GM23338 (cell line): Measurements from ENCODE around the gene R3HDM4. TPM values are rescaled to one million over a fixed set of nuclear protein-coding genes. Genes with fewer than 3 reads are reported as not detected.

ENCODE experiments used
- ATAC-seq: fragments of 200-7000 bp; cut with Tn5 transposase; 3 replicates; pipeline ENCODE4 v1.9.1; 2020
- DNase-seq: peaks from one replicate; pipeline ENCODE4 v3.0.0-alpha.2; 2015; ENCODE audit warnings: low spot score
- H2AFZ ChIP-seq: fragments of 200-600 bp; sonication (generic); 2 replicates; pipeline ENCODE4 v1.8.0; 2016; ENCODE audit warnings: antibody characterized with exemption, mild to moderate bottlenecking, moderate library complexity
- H3F3A ChIP-seq: fragments of 200-600 bp; sonication (generic); replicated peaks from 2 replicates; pipeline ENCODE4 v1.8.0; 2017; ENCODE audit warnings: antibody characterized with exemption, mixed run types, low read depth
- H3K27ac ChIP-seq: fragments of 200-600 bp; sonication (generic); 2 replicates; pipeline ENCODE4 v1.6.1; 2016; ENCODE audit warnings: low read depth
- H3K27me3 ChIP-seq: fragments of 200-600 bp; sonication (generic); 2 replicates; pipeline ENCODE4 v1.8.0; 2016; ENCODE audit warnings: mild to moderate bottlenecking, mixed run types, moderate library complexity; ENCODE audit not compliant: insufficient read depth
- H3K36me3 ChIP-seq: fragments of 200-600 bp; sonication (generic); 2 replicates; pipeline ENCODE4 v1.8.0; 2016; ENCODE audit warnings: mild to moderate bottlenecking; ENCODE audit not compliant: insufficient read depth
- H3K4me1 ChIP-seq: fragments of 200-600 bp; sonication (generic); 2 replicates; pipeline ENCODE4 v1.8.0; 2016; ENCODE audit warnings: mild to moderate bottlenecking, moderate library complexity; ENCODE audit not compliant: insufficient read depth
- H3K4me2 ChIP-seq: fragments of 200-600 bp; sonication (generic); 2 replicates; pipeline ENCODE4 v1.7.1; 2017; ENCODE audit warnings: mixed run types
- H3K4me3 ChIP-seq: fragments of 200-600 bp; sonication (generic); 2 replicates; pipeline ENCODE4 v1.6.1; 2016; ENCODE audit warnings: mixed run types
- H3K79me2 ChIP-seq: fragments of 200-600 bp; sonication (generic); replicated peaks from 2 replicates; pipeline ENCODE4 v1.8.0; 2017; ENCODE audit warnings: mild to moderate bottlenecking; ENCODE audit not compliant: insufficient read depth
- H3K9me2 ChIP-seq: fragments of 200-600 bp; sonication (generic); 2 replicates; pipeline ENCODE4 v1.8.0; 2017; ENCODE audit not compliant: insufficient read depth
- H4K20me1 ChIP-seq: fragments of 200-600 bp; sonication (generic); replicated peaks from 2 replicates; pipeline ENCODE4 v1.8.0; 2017; ENCODE audit warnings: mild to moderate bottlenecking; ENCODE audit not compliant: insufficient read depth
- H3K27ac Mint-ChIP-seq: 2 replicates; pipeline ENCODE4 v1.8.0; 2020; ENCODE audit warnings: inconsistent platforms, mild to moderate bottlenecking, moderate library complexity, mixed read lengths
- H3K27me3 Mint-ChIP-seq: 3 replicates; pipeline ENCODE4 v1.8.0; 2022; ENCODE audit warnings: low read depth, mild to moderate bottlenecking, moderate library complexity, mixed read lengths, inconsistent platforms; ENCODE audit not compliant: insufficient read depth, poor library complexity
- H3K36me3 Mint-ChIP-seq: 3 replicates; pipeline ENCODE4 v1.8.0; 2021; ENCODE audit warnings: low read depth, mild to moderate bottlenecking, inconsistent platforms, moderate library complexity, mixed read lengths
- H3K4me1 Mint-ChIP-seq: 3 replicates; pipeline ENCODE4 v1.8.0; 2020; ENCODE audit warnings: mild to moderate bottlenecking, inconsistent platforms, mixed read lengths
- H3K4me3 Mint-ChIP-seq: 3 replicates; pipeline ENCODE4 v1.8.0; 2021; ENCODE audit warnings: moderate library complexity, mild to moderate bottlenecking, inconsistent platforms, mixed read lengths
- H3K9me3 Mint-ChIP-seq: 3 replicates; pipeline ENCODE4 v1.8.0; 2020; ENCODE audit warnings: moderate library complexity, mild to moderate bottlenecking, inconsistent platforms, mixed read lengths
- CREB1 ChIP-seq: fragments of 250-450 bp; sonication (Bioruptor Pico); IDR thresholded peaks from 2 replicates; pipeline ENCODE4 v1.5.0; 2020; ENCODE audit warnings: low read depth, mild to moderate bottlenecking, moderate library complexity
- EZH2 ChIP-seq: fragments of 200-600 bp; sonication (generic); IDR thresholded peaks from one replicate; pipeline ENCODE4 v1.8.0; 2017; ENCODE audit warnings: antibody characterized with exemption, mild to moderate bottlenecking, low read depth; ENCODE audit not compliant: unreplicated experiment
- EZH2phosphoT487 ChIP-seq: fragments of 200-600 bp; sonication (generic); IDR thresholded peaks from one replicate; pipeline ENCODE4 v1.8.1; 2018; ENCODE audit warnings: antibody characterized with exemption; ENCODE audit not compliant: unreplicated experiment
- JUNB ChIP-seq: IDR thresholded peaks from one replicate; pipeline ENCODE4 v1.6.1; 2016; ENCODE audit warnings: antibody characterized with exemption; ENCODE audit not compliant: unreplicated experiment
- NANOG ChIP-seq: IDR thresholded peaks from 2 replicates; pipeline ENCODE4 v1.6.1; 2016; ENCODE audit warnings: antibody characterized with exemption, borderline replicate concordance
- POLR2AphosphoS5 ChIP-seq: IDR thresholded peaks from 2 replicates; pipeline ENCODE4 v1.6.1; 2016; ENCODE audit warnings: antibody characterized with exemption, low read depth
- STAT1 ChIP-seq: IDR thresholded peaks from one replicate; pipeline ENCODE4 v1.6.1; 2016; ENCODE audit warnings: antibody characterized with exemption; ENCODE audit not compliant: unreplicated experiment
- ZNF114 ChIP-seq: fragments of 250-450 bp; sonication (Bioruptor Pico); IDR thresholded peaks from 2 replicates; pipeline ENCODE4 v1.5.0; 2020; ENCODE audit warnings: mild to moderate bottlenecking, moderate library complexity
- ZNF331 ChIP-seq: fragments of 250-450 bp; sonication (Bioruptor Pico); IDR thresholded peaks from 2 replicates; pipeline ENCODE4 v1.5.0; 2020; ENCODE audit warnings: low read depth, mild to moderate bottlenecking, moderate library complexity
- polyA plus RNA-seq: library from polyadenylated mRNA; unstranded; fragments of >200 nt; fragmentation: Nextera tagmentation; extraction: Ambion mirVana; gene quantifications from 2 replicates; pipeline ENCODE4 v1.2.1, GENCODE V29; 2016
- total RNA-seq: library from RNA; depleted of rRNA; stranded (reverse); fragments of >200 nt; shearing (Covaris generic); gene quantifications from 2 replicates; pipeline ENCODE4 v1.2.3, GENCODE V29; 2014
- TF ChIP-seq, protein P1 (sequence below): IDR thresholded peaks from 2 replicates; pipeline ENCODE4 v1.6.1; 2016; ENCODE audit warnings: antibody characterized with exemption
- TF ChIP-seq, protein P2 (sequence below), 2 experiments: fragments of 200-600 bp in 1 of 2; sonication (generic) in 1 of 2; conservative IDR thresholded peaks; 2 replicates each; pipeline versions ENCODE4 v1.5.1 to v1.6.1; 2016 to 2017; ENCODE audit warnings: antibody characterized with exemption in 2 of 2, low read depth in 2 of 2, mild to moderate bottlenecking in 2 of 2, moderate library complexity in 1 of 2
- TF ChIP-seq, protein P3 (sequence below): IDR thresholded peaks from one replicate; pipeline ENCODE4 v1.6.1; 2018; ENCODE audit warnings: antibody characterized with exemption; ENCODE audit not compliant: unreplicated experiment
- TF ChIP-seq, protein P4 (sequence below): fragments of 250-450 bp; sonication (Bioruptor Pico); IDR thresholded peaks from 2 replicates; pipeline ENCODE4 v1.5.0; 2020; ENCODE audit warnings: mild to moderate bottlenecking, moderate library complexity

Gene R3HDM4
- total and polyA plus RNA-seq, 2 experiments from 2014 or later, result 76.5 to 87.1 TPM

DNA sequence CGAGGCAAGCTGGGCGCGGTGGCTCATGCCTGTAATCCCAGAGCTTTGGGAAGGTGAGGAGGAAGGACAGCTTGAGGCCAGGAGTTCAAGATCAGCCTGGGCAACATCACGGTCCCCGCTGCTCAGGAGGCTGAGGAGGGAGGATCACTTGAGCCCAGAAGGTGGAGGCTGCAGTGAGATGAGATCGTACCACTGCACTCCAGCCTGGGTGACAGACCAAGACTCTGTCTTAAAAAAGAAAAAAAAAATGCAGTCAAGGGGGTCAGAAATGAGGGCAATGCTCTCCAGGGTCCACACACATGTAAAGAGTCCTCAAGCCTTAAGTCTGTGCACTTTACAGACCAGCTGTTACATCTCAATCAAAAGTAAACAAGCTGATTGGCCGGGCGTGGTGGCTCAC, 8.5 kb downstream of the R3HDM4 start:
- no peak overlapping the region for H3K4me3 ChIP-seq
- DNase-seq, result no peak
- no peak overlapping the region for H3K4me2 ChIP-seq
- Mint-ChIP-seq H3K36me3 (peaks cover 7% of the 10 kb centered on the region; the same call in 2 of the 3 replicates), H3K4me1 (peaks cover 5% of the 10 kb centered on the region), H3K27ac (no peak overlapping the region), H3K4me3 (no peak overlapping the region), H3K27me3 (peaks cover 7% of the 10 kb centered on the region), H3K9me3 (no peaks in the 10 kb centered on the region)
- H3K9me2 ChIP-seq, result no peaks in the 10 kb centered on the region
- peaks cover 10% of the 10 kb centered on the region; the same call in 1 of the 2 replicates for H3F3A ChIP-seq
- ATAC-seq, result no peak
- H2AFZ ChIP-seq, result no peak overlapping the region
- H3K79me2 ChIP-seq, result peaks cover 44% of the 10 kb centered on the region
- H3K36me3 ChIP-seq, result no peaks in the 10 kb centered on the region
- peaks cover 8% of the 10 kb centered on the region; the same call in 1 of the 2 replicates for H3K4me1 ChIP-seq
- no peak overlapping the region for H3K27ac ChIP-seq
- no peaks in the 10 kb centered on the region for H3K27me3 ChIP-seq
- TF ChIP-seq EZH2 (no peak), POLR2AphosphoS5 (no peak), CREB1 (CRISPR knock-in tag) (no peak), ZNF331 (CRISPR knock-in tag) (no peak), NANOG (no peak), ZNF114 (CRISPR knock-in tag) (no peak), JUNB (no peak), EZH2phosphoT487 (no peak), STAT1 (no peak)
- TF ChIP-seq, protein P1, sequence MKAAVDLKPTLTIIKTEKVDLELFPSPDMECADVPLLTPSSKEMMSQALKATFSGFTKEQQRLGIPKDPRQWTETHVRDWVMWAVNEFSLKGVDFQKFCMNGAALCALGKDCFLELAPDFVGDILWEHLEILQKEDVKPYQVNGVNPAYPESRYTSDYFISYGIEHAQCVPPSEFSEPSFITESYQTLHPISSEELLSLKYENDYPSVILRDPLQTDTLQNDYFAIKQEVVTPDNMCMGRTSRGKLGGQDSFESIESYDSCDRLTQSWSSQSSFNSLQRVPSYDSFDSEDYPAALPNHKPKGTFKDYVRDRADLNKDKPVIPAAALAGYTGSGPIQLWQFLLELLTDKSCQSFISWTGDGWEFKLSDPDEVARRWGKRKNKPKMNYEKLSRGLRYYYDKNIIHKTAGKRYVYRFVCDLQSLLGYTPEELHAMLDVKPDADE, result no peak
- TF ChIP-seq, protein P2, sequence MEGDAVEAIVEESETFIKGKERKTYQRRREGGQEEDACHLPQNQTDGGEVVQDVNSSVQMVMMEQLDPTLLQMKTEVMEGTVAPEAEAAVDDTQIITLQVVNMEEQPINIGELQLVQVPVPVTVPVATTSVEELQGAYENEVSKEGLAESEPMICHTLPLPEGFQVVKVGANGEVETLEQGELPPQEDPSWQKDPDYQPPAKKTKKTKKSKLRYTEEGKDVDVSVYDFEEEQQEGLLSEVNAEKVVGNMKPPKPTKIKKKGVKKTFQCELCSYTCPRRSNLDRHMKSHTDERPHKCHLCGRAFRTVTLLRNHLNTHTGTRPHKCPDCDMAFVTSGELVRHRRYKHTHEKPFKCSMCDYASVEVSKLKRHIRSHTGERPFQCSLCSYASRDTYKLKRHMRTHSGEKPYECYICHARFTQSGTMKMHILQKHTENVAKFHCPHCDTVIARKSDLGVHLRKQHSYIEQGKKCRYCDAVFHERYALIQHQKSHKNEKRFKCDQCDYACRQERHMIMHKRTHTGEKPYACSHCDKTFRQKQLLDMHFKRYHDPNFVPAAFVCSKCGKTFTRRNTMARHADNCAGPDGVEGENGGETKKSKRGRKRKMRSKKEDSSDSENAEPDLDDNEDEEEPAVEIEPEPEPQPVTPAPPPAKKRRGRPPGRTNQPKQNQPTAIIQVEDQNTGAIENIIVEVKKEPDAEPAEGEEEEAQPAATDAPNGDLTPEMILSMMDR (conservative IDR thresholded peaks at IDR 0.05; ENCODE audit: low read depth in 2 of 2), result no peak
- TF ChIP-seq, protein P3, sequence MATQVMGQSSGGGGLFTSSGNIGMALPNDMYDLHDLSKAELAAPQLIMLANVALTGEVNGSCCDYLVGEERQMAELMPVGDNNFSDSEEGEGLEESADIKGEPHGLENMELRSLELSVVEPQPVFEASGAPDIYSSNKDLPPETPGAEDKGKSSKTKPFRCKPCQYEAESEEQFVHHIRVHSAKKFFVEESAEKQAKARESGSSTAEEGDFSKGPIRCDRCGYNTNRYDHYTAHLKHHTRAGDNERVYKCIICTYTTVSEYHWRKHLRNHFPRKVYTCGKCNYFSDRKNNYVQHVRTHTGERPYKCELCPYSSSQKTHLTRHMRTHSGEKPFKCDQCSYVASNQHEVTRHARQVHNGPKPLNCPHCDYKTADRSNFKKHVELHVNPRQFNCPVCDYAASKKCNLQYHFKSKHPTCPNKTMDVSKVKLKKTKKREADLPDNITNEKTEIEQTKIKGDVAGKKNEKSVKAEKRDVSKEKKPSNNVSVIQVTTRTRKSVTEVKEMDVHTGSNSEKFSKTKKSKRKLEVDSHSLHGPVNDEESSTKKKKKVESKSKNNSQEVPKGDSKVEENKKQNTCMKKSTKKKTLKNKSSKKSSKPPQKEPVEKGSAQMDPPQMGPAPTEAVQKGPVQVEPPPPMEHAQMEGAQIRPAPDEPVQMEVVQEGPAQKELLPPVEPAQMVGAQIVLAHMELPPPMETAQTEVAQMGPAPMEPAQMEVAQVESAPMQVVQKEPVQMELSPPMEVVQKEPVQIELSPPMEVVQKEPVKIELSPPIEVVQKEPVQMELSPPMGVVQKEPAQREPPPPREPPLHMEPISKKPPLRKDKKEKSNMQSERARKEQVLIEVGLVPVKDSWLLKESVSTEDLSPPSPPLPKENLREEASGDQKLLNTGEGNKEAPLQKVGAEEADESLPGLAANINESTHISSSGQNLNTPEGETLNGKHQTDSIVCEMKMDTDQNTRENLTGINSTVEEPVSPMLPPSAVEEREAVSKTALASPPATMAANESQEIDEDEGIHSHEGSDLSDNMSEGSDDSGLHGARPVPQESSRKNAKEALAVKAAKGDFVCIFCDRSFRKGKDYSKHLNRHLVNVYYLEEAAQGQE, result no peak
- TF ChIP-seq, protein P4, sequence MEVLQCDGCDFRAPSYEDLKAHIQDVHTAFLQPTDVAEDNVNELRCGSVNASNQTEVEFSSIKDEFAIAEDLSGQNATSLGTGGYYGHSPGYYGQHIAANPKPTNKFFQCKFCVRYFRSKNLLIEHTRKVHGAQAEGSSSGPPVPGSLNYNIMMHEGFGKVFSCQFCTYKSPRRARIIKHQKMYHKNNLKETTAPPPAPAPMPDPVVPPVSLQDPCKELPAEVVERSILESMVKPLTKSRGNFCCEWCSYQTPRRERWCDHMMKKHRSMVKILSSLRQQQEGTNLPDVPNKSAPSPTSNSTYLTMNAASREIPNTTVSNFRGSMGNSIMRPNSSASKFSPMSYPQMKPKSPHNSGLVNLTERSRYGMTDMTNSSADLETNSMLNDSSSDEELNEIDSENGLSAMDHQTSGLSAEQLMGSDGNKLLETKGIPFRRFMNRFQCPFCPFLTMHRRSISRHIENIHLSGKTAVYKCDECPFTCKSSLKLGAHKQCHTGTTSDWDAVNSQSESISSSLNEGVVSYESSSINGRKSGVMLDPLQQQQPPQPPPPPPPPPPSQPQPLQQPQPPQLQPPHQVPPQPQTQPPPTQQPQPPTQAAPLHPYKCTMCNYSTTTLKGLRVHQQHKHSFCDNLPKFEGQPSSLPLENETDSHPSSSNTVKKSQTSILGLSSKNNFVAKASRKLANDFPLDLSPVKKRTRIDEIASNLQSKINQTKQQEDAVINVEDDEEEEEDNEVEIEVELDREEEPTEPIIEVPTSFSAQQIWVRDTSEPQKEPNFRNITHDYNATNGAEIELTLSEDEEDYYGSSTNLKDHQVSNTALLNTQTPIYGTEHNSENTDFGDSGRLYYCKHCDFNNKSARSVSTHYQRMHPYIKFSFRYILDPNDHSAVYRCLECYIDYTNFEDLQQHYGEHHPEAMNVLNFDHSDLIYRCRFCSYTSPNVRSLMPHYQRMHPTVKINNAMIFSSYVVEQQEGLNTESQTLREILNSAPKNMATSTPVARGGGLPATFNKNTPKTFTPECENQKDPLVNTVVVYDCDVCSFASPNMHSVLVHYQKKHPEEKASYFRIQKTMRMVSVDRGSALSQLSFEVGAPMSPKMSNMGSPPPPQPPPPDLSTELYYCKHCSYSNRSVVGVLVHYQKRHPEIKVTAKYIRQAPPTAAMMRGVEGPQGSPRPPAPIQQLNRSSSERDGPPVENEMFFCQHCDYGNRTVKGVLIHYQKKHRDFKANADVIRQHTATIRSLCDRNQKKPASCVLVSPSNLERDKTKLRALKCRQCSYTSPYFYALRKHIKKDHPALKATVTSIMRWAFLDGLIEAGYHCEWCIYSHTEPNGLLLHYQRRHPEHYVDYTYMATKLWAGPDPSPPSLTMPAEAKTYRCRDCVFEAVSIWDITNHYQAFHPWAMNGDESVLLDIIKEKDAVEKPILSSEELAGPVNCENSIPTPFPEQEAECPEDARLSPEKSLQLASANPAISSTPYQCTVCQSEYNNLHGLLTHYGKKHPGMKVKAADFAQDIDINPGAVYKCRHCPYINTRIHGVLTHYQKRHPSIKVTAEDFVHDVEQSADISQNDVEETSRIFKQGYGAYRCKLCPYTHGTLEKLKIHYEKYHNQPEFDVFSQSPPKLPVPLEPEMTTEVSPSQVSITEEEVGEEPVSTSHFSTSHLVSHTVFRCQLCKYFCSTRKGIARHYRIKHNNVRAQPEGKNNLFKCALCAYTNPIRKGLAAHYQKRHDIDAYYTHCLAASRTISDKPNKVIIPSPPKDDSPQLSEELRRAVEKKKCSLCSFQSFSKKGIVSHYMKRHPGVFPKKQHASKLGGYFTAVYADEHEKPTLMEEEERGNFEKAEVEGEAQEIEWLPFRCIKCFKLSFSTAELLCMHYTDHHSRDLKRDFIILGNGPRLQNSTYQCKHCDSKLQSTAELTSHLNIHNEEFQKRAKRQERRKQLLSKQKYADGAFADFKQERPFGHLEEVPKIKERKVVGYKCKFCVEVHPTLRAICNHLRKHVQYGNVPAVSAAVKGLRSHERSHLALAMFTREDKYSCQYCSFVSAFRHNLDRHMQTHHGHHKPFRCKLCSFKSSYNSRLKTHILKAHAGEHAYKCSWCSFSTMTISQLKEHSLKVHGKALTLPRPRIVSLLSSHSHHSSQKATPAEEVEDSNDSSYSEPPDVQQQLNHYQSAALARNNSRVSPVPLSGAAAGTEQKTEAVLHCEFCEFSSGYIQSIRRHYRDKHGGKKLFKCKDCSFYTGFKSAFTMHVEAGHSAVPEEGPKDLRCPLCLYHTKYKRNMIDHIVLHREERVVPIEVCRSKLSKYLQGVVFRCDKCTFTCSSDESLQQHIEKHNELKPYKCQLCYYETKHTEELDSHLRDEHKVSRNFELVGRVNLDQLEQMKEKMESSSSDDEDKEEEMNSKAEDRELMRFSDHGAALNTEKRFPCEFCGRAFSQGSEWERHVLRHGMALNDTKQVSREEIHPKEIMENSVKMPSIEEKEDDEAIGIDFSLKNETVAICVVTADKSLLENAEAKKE, result no peak
- H4K20me1 ChIP-seq, result peaks cover 35% of the 10 kb centered on the region
